GM18951 (cell line): Measurements from ENCODE around the gene EIF5B.

Source experiments
- POLR2A ChIP-seq: IDR thresholded peaks from 4 replicates; pipeline ENCODE4 v1.6.1; 2011; ENCODE audit warnings: mild to moderate bottlenecking; ENCODE audit not compliant: insufficient read length, insufficient read depth; ENCODE audit errors: extremely low read depth
- in situ Hi-C: fragments of 300-500 bp; cut with MboI; formaldehyde crosslinking; loops from one replicate; pipeline ENCODE4 v1.12.0; 2022; ENCODE audit warnings: low sequenced_read_pairs, mixed read lengths, inconsistent platforms; ENCODE audit not compliant: unreplicated experiment

EIF5B gene

GRCh38 chr2:99382143-99382542 is 45.0 kb downstream of the EIF5B start:
- in situ Hi-C loops, result no loop called here
- no peak for TF ChIP-seq POLR2A

- TF ChIP-seq POLR2A, result no peak
- in situ Hi-C loops, result no loop called here
These were observed 48.8 kb downstream of the EIF5B start for GRCh38 chr2:99386011-99386410.

GRCh38 chr2:99388892-99389291 is 51.7 kb downstream of the EIF5B start:
- TF ChIP-seq POLR2A, result no peak
- in situ Hi-C loops, result no loop called here

GRCh38 chr2:99389371-99389770 is 52.2 kb downstream of the EIF5B start:
- in situ Hi-C loops, result no loop called here
- TF ChIP-seq POLR2A, result no peak

GRCh38 chr2:99389946-99390345 is 52.8 kb downstream of the EIF5B start:
- in situ Hi-C loops, result no loop called here
- TF ChIP-seq POLR2A, result no peak

GRCh38 chr2:99395589-99396130 is 58.5 kb downstream of the EIF5B start:
- TF ChIP-seq POLR2A, result no peak
- in situ Hi-C loops, result no loop called here

GRCh38 chr2:99397266-99397920 is 60.2 kb downstream of the EIF5B start:
- in situ Hi-C loops, result no loop called here
- TF ChIP-seq POLR2A, result no peak

GRCh38 chr2:99398303-99398702 is 61.1 kb downstream of the EIF5B start:
- in situ Hi-C loops, result no loop called here
- TF ChIP-seq POLR2A, result no peak

GRCh38 chr2:99399063-99399462 is 61.9 kb downstream of the EIF5B start:
- TF ChIP-seq POLR2A, result no peak
- in situ Hi-C loops, result no loop called here

GRCh38 chr2:99399795-99400194 is 62.6 kb downstream of the EIF5B start:
- in situ Hi-C loops, result no loop called here
- no peak for TF ChIP-seq POLR2A

GRCh38 chr2:99401841-99402240 is 64.7 kb downstream of the EIF5B start:
- TF ChIP-seq POLR2A, result no peak

GRCh38 chr2:99403084-99403483 is 65.9 kb downstream of the EIF5B start:
- TF ChIP-seq POLR2A, result no peak
- in situ Hi-C loops, result no loop called here

More at GRCh38 chr2:99401841-99402240, 64.7 kb downstream of the EIF5B start:
- in situ Hi-C loops, result no loop called here

- no peak for TF ChIP-seq POLR2A
- in situ Hi-C loops, result no loop called here
These were observed 66.3 kb downstream of the EIF5B start for GRCh38 chr2:99403524-99403923.

- in situ Hi-C loops, result no loop called here
- TF ChIP-seq POLR2A, result no peak
These were observed 67.0 kb downstream of the EIF5B start for GRCh38 chr2:99404039-99404796.
